ENCODE data around the gene CAMK2G. TPM values are rescaled to one million over a fixed set of nuclear protein-coding genes. Genes with fewer than 3 reads are reported as not detected.

The CAMK2G gene
- total and polyA plus RNA-seq, 2 experiments from 2014 or later: 30.6 to 34.1 TPM

DNA sequence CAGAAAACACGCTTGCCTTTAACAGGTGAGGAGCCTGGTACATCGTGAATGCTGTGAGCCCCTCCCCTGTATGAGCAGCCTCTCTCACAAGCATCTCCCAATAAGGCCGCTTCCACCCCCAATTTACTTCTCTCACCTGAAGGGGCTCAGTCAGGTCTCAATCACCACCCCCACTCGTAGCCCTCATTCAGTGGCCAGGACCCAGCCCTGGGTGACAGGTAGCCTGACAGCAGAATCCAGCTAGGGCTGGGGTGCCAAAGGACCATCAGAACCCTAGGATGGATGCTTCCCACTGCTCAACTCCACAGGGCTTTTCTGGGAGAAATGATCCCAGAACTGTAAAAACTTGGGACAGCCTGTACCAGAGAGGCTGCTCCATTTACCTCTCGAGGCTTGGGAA lies 56.5 kb downstream of the CAMK2G start (continued):
- TF ChIP-seq, protein P1, sequence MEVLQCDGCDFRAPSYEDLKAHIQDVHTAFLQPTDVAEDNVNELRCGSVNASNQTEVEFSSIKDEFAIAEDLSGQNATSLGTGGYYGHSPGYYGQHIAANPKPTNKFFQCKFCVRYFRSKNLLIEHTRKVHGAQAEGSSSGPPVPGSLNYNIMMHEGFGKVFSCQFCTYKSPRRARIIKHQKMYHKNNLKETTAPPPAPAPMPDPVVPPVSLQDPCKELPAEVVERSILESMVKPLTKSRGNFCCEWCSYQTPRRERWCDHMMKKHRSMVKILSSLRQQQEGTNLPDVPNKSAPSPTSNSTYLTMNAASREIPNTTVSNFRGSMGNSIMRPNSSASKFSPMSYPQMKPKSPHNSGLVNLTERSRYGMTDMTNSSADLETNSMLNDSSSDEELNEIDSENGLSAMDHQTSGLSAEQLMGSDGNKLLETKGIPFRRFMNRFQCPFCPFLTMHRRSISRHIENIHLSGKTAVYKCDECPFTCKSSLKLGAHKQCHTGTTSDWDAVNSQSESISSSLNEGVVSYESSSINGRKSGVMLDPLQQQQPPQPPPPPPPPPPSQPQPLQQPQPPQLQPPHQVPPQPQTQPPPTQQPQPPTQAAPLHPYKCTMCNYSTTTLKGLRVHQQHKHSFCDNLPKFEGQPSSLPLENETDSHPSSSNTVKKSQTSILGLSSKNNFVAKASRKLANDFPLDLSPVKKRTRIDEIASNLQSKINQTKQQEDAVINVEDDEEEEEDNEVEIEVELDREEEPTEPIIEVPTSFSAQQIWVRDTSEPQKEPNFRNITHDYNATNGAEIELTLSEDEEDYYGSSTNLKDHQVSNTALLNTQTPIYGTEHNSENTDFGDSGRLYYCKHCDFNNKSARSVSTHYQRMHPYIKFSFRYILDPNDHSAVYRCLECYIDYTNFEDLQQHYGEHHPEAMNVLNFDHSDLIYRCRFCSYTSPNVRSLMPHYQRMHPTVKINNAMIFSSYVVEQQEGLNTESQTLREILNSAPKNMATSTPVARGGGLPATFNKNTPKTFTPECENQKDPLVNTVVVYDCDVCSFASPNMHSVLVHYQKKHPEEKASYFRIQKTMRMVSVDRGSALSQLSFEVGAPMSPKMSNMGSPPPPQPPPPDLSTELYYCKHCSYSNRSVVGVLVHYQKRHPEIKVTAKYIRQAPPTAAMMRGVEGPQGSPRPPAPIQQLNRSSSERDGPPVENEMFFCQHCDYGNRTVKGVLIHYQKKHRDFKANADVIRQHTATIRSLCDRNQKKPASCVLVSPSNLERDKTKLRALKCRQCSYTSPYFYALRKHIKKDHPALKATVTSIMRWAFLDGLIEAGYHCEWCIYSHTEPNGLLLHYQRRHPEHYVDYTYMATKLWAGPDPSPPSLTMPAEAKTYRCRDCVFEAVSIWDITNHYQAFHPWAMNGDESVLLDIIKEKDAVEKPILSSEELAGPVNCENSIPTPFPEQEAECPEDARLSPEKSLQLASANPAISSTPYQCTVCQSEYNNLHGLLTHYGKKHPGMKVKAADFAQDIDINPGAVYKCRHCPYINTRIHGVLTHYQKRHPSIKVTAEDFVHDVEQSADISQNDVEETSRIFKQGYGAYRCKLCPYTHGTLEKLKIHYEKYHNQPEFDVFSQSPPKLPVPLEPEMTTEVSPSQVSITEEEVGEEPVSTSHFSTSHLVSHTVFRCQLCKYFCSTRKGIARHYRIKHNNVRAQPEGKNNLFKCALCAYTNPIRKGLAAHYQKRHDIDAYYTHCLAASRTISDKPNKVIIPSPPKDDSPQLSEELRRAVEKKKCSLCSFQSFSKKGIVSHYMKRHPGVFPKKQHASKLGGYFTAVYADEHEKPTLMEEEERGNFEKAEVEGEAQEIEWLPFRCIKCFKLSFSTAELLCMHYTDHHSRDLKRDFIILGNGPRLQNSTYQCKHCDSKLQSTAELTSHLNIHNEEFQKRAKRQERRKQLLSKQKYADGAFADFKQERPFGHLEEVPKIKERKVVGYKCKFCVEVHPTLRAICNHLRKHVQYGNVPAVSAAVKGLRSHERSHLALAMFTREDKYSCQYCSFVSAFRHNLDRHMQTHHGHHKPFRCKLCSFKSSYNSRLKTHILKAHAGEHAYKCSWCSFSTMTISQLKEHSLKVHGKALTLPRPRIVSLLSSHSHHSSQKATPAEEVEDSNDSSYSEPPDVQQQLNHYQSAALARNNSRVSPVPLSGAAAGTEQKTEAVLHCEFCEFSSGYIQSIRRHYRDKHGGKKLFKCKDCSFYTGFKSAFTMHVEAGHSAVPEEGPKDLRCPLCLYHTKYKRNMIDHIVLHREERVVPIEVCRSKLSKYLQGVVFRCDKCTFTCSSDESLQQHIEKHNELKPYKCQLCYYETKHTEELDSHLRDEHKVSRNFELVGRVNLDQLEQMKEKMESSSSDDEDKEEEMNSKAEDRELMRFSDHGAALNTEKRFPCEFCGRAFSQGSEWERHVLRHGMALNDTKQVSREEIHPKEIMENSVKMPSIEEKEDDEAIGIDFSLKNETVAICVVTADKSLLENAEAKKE (CRISPR knock-in tag; IDR thresholded peaks at IDR 0.05): no peak
- TF ChIP-seq, protein P2, sequence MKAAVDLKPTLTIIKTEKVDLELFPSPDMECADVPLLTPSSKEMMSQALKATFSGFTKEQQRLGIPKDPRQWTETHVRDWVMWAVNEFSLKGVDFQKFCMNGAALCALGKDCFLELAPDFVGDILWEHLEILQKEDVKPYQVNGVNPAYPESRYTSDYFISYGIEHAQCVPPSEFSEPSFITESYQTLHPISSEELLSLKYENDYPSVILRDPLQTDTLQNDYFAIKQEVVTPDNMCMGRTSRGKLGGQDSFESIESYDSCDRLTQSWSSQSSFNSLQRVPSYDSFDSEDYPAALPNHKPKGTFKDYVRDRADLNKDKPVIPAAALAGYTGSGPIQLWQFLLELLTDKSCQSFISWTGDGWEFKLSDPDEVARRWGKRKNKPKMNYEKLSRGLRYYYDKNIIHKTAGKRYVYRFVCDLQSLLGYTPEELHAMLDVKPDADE (IDR thresholded peaks at IDR 0.05): no peak
- no peak for TF ChIP-seq EZH2phosphoT487 (IDR thresholded peaks at IDR 0.05; ENCODE audit: unreplicated experiment)
- TF ChIP-seq REST (IDR thresholded peaks at IDR 0.05; ENCODE audit: unreplicated experiment): no peak
- no peak for TF ChIP-seq NANOG (IDR thresholded peaks at IDR 0.05; ENCODE audit: borderline replicate concordance)
- no peak for TF ChIP-seq ZNF114 (CRISPR knock-in tag; IDR thresholded peaks at IDR 0.05)
- TF ChIP-seq CREB1 (CRISPR knock-in tag; IDR thresholded peaks at IDR 0.05; ENCODE audit: low read depth): no peak

All from GM23338 (cell line).